IPS-18a (cell line): ENCODE results near the gene ATP8B4.

Experiments used
- H3K27ac ChIP-seq: one replicate; pipeline ENCODE4 v1.5.1; 2013; ENCODE audit warnings: low read length
- H3K27me3 ChIP-seq: one replicate; pipeline ENCODE4 v1.6.1; 2013; ENCODE audit warnings: mild to moderate bottlenecking, low read length; ENCODE audit not compliant: control insufficient read depth, insufficient read depth
- H3K36me3 ChIP-seq: one replicate; pipeline ENCODE4 v1.6.1; 2013; ENCODE audit warnings: low read depth, low read length; ENCODE audit not compliant: control insufficient read depth
- H3K4me1 ChIP-seq: one replicate; pipeline ENCODE4 v1.6.1; 2013; ENCODE audit warnings: low read depth, low read length; ENCODE audit not compliant: control insufficient read depth
- H3K4me3 ChIP-seq: one replicate; pipeline ENCODE4 v1.5.1; 2013; ENCODE audit warnings: low read length
- H3K9ac ChIP-seq: one replicate; pipeline ENCODE4 v1.6.1; 2013; ENCODE audit warnings: mild to moderate bottlenecking, low read length, moderate library complexity
- H3K9me3 ChIP-seq: one replicate; pipeline ENCODE4 v1.6.1; 2013; ENCODE audit warnings: low read depth, low read length; ENCODE audit not compliant: control insufficient read depth

Gene ATP8B4

DNA sequence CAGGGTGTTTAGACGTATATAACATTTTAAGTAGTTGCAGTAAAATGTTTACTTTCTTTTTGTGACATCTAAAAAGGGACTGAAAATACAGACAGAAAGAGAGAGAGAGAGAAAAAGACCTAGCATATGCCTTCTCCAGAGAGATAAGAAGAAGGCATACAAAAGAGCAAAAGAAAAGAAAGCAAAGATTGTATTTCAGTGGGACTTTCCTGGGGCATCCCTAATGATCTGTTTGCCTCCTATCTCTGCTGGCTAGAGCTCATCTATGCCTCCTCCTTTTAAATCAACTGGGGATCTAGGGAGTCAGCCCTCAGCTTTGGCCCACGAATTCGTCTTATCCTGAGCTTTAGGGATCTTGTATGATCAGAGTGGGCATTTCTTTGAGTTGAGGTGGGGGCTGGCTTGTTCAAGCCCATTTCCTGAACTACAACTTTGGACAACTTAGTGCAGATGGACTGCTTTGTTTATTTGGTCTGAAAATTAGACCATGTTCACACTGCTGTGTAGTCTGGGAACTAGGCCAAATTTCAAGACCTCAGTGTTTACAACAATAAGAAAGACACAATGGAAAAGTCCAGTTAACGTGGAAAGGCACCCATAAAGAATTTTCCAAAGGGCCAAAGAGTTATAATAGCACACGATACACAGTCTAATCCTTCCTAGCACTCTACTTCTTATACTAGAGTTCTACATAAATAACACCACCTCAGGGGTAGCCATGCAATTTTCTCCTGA is 61.0 kb downstream of the ATP8B4 start:
- Histone ChIP-seq H3K9ac (no peak overlapping the region), H3K27ac (no peak overlapping the region), H3K4me1 (peaks cover 30% of the 10 kb centered on the region), H3K4me3 (no peak overlapping the region), H3K27me3 (no peaks in the 10 kb centered on the region), H3K9me3 (no peaks in the 10 kb centered on the region), H3K36me3 (no peaks in the 10 kb centered on the region)

DNA sequence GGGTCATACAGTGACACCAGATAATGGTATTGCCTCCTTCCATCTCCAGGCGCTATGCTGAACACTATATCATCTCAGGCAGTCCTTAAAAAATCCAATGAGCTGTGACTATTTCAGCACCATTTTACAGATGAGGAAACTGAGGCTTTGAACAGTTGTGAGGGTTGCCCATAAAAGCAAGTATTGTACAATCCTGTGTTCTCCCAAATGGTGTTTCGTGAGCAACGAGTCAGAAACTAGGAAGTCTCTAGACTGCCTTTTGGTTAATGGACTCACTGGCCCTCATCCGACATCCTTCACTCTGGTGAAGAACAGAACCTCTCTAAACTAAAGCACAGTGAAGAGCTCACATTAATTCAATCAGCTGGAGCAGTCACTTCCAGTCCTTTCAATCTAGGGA is 61.8 kb downstream of the ATP8B4 start:
- Histone ChIP-seq H3K4me3 (no peak overlapping the region), H3K27me3 (no peaks in the 10 kb centered on the region), H3K9ac (no peak overlapping the region), H3K9me3 (no peaks in the 10 kb centered on the region), H3K27ac (no peak overlapping the region), H3K4me1 (peaks cover 30% of the 10 kb centered on the region), H3K36me3 (no peaks in the 10 kb centered on the region)

DNA sequence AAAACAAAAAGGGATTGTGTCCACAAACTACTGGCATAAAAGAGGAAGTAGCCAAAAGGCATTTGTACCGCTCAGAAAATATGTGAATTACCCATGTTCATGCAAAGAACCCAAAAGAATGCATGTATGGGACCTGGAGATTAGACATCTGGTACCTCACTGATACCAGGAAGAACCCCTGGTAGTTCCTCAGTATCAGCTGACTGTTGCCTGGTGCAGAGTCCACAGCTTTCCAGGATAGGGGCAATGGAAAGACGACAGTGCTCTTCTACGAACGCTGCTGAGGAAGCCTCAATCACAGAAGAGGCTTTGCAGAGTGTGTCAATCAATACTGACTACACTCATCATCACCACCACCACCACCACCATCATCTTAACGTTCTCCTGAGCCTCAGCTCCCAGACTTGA is 63.3 kb downstream of the ATP8B4 start:
- no peak overlapping the region for H3K9ac ChIP-seq
- peaks cover 25% of the 10 kb centered on the region for H3K4me1 ChIP-seq
- H3K36me3 ChIP-seq = no peaks in the 10 kb centered on the region
- H3K27ac ChIP-seq = no peak overlapping the region
- H3K4me3 ChIP-seq = no peak overlapping the region
- H3K27me3 ChIP-seq = no peaks in the 10 kb centered on the region
- no peaks in the 10 kb centered on the region for H3K9me3 ChIP-seq

DNA sequence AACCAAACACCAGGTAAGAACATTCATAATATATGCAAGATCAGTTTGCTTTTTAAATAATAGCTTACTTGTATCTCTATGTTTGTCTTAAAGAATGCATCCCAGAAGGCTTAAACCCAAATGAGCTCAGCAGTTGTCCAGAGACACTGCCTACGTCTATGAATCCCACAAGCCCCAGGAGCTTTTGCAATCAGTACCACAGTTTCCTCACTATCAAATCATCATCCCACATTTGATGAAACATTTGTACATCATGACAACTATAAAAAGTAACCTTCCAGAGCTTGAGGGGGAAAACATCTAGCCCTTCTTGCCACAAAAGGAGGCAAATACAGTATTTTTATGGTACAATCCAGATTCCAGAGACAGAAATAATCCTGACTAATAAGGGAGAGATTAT is 63.7 kb downstream of the ATP8B4 start:
- Histone ChIP-seq H3K4me1 (peaks cover 21% of the 10 kb centered on the region), H3K27ac (no peak overlapping the region)

DNA sequence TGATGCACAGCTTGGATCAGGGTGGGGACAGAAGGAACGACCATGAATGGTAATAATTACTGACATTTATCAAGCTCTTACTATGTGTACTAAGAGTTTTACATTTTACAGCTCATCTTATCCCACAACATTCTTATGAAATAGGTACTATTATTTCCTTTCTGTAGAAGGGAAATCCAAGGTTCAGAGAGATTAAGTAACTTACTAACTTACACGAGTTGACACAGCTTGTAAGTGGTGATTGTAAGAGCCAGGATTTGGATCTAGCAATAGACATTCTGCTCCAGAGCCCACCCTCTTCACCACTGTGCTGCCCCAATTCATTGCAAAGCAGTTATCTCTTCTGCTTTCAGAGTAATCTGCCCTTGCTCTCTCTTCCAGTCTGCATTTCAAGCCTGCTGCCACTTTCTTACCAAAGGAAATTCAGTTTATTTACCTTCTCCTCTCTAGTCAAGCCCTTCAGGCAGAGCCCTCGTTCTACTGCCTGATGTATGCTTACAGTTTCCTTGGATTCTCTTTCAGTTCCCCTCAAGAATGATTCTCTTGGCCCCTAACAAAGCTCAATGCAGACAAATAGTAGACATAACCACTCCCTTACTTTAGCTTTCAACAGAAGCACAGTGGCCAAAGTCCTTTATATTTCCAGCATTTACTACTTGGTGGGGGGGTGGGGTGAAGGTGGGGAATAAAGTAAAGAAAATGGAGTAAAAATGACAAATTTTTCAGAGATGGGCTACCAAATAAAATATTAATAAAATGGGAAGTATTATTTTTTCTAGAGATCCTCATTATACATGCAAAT is 65.8 kb downstream of the ATP8B4 start:
- H3K36me3 ChIP-seq = no peaks in the 10 kb centered on the region
- no peak overlapping the region for H3K9ac ChIP-seq
- H3K4me1 ChIP-seq = peaks cover 2% of the 10 kb centered on the region
- H3K9me3 ChIP-seq = no peaks in the 10 kb centered on the region
- H3K27ac ChIP-seq = no peak overlapping the region
- no peaks in the 10 kb centered on the region for H3K27me3 ChIP-seq
- H3K4me3 ChIP-seq = no peak overlapping the region

More for the DNA sequence above, 63.7 kb downstream of the ATP8B4 start:
- Histone ChIP-seq H3K4me3 (no peak overlapping the region), H3K36me3 (no peaks in the 10 kb centered on the region), H3K9ac (no peak overlapping the region), H3K27me3 (no peaks in the 10 kb centered on the region), H3K9me3 (no peaks in the 10 kb centered on the region)

DNA sequence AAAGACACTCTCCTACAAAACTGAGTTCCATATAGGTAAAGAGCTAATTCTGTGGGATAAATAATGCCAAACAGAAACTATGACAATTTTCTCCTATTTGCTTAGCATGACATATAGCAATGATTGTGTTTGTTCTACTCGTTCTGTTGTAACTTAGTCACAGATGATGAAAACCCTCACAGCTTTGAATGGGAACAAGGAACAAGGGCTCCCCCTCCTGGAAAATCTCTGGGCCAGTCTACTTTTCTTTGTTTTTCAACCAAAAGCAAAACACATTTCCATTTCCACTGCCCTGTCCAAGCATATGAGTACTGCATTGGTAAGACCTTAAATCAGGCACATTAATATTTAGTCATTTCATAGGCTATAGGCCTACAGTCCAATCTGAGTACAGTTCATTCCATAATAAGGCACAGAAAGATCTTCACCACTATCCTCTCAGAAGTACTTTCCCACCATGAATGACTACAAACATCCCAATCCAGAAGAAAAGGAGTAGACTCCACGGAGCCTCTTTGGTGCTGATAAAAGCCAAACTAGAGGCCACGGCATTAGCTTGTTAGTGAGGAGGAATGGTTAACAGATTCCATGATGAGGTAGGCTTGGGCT is 67.1 kb downstream of the ATP8B4 start:
- H3K4me3 ChIP-seq = no peak overlapping the region
- no peaks in the 10 kb centered on the region for H3K27me3 ChIP-seq
- H3K4me1 ChIP-seq = no peaks in the 10 kb centered on the region
- H3K27ac ChIP-seq = no peak overlapping the region
- H3K9me3 ChIP-seq = no peaks in the 10 kb centered on the region
- H3K36me3 ChIP-seq = no peaks in the 10 kb centered on the region
- no peak overlapping the region for H3K9ac ChIP-seq

DNA sequence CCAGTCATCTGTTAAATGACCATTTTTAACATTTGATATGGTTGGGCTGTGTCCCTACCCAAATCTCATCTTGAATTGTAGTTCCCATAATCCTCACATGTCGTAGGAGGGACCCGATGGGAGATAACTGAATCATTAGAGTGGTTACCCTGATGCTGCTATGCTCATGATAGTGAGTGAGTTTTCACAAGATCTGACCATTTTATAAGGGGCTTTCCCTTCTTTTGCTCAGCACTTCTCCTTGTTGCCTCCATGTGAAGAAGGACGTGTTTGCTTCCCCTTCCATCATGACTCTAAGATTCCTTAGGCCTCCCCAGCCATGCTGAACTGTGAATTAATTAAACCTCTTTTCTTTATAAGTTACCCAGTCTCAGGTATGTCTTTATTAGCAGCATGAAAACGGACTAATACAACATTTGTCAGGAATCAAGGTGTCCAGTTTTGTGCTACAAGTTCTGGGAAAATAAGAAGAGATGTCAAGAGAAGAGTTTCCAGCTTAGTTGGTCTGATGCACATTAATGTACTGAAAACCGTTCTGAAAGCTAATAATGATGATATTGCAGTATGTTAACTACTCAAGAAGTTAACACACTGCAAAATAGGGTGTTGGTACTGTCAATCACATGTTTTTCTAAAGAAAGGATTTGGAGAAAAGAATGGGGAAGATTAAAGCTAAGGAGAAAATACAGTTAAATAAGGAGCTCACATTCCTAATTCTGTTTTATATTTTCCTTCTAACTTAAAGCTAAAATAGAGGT is 67.9 kb downstream of the ATP8B4 start:
- no peaks in the 10 kb centered on the region for H3K36me3 ChIP-seq
- H3K27me3 ChIP-seq = no peaks in the 10 kb centered on the region
- no peaks in the 10 kb centered on the region for H3K9me3 ChIP-seq
- H3K9ac ChIP-seq = no peak overlapping the region
- H3K27ac ChIP-seq = no peak overlapping the region
- H3K4me3 ChIP-seq = no peak overlapping the region
- no peaks in the 10 kb centered on the region for H3K4me1 ChIP-seq

DNA sequence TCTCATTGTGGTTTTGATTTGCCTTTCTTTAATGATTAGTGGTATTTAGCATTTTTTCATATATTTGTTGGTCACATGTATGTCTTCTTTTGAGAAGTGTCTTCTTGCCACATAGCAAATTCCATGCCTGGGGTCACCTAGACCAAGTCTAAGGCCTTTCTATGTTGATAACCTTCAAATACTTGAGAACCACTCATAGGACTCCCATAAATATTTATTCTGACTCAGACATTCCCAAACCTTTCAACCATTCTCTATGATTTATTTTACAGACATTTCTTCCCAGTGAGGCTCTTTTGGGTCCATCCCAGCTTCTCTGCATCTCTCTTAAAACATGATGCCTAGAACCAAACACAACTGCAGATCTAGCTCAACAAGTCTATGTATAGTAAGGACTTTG is 69.2 kb downstream of the ATP8B4 start:
- H3K27ac ChIP-seq = no peak overlapping the region
- no peak overlapping the region for H3K4me3 ChIP-seq
- H3K27me3 ChIP-seq = no peaks in the 10 kb centered on the region

DNA sequence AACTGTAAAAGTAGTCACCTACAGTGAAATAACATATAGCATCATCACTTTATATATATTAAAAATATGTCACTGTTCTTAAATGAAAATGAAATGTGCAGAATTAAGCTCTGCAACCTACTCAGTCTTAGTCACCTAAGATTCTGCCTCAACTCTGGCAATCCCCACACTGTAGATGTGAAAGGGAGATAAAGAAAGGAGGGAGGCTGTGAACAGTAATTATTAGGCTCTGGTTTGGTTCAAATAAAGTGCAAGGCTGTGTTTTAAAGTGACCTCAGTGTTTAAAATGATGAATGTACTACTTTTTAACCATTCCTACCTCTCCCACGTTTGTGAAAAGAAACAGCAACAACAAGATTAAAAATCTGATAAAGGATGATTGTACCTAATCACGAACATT is 72.2 kb downstream of the ATP8B4 start:
- H3K4me1 ChIP-seq = no peaks in the 10 kb centered on the region
- H3K4me3 ChIP-seq = no peak overlapping the region
- peaks cover 9% of the 10 kb centered on the region for H3K9me3 ChIP-seq
- H3K27me3 ChIP-seq = no peaks in the 10 kb centered on the region
- H3K36me3 ChIP-seq = no peaks in the 10 kb centered on the region
- H3K27ac ChIP-seq = no peak overlapping the region
- H3K9ac ChIP-seq = no peak overlapping the region

More for the DNA sequence above, 69.2 kb downstream of the ATP8B4 start:
- no peak overlapping the region for H3K9ac ChIP-seq
- H3K4me1 ChIP-seq = no peaks in the 10 kb centered on the region
- no peaks in the 10 kb centered on the region for H3K36me3 ChIP-seq
- H3K9me3 ChIP-seq = no peaks in the 10 kb centered on the region

DNA sequence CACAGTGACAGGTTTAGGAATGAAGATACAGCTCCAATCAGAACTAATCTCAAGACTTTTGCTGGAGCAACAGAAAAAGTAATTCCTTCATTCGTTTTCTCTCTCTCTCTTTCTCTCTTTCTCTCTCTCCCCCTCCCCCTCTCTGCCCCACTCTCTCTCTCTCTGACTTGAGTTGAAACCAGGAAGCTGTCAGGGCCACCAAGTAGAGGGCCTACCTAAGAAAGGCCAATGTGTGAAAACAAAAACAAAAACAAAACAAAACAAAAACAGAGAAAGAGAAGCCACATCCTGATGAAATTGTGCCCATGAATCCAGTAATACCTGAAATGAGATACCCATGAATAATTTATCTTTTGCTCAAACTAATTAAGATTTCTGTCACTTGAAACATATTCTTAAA is 72.9 kb downstream of the ATP8B4 start:
- Histone ChIP-seq H3K9ac (no peak overlapping the region), H3K27ac (no peak overlapping the region), H3K27me3 (no peaks in the 10 kb centered on the region), H3K4me3 (no peak overlapping the region), H3K9me3 (peaks cover 9% of the 10 kb centered on the region), H3K4me1 (no peaks in the 10 kb centered on the region), H3K36me3 (no peaks in the 10 kb centered on the region)

DNA sequence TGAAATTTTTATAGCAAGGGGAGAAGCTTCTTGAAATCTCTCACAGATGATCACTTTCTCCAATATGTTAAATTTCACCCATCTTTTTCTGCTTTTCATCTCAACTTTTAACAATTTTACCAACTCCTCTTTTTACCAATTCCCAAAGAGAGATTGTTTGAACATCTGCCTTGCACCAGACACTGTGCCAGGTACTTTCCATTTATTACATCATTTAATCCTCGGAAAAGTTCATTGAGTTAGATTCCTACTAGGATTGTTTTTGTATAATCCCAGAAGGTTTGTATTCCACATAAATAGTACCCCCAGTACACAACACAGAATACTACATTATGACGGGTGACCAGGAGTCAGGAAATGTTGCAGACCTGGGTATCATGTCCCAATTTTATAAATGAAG is 74.1 kb downstream of the ATP8B4 start:
- Histone ChIP-seq H3K9me3 (peaks cover 9% of the 10 kb centered on the region), H3K36me3 (no peaks in the 10 kb centered on the region), H3K4me1 (no peaks in the 10 kb centered on the region)

More for the DNA sequence above, 74.1 kb downstream of the ATP8B4 start:
- no peak overlapping the region for H3K27ac ChIP-seq
- no peak overlapping the region for H3K9ac ChIP-seq
- H3K4me3 ChIP-seq = no peak overlapping the region
- no peaks in the 10 kb centered on the region for H3K27me3 ChIP-seq
